Osteocyte (in vitro differentiated cells): ENCODE results near the gene MARCO. TPM values are rescaled to one million over a fixed set of nuclear protein-coding genes. Genes with fewer than 3 reads are reported as not detected.
A peak's percentile ranks its signal among the peaks of the same experiment; 100 is the strongest.
"Not testable (repeated sequence)": the region's sequence is repeated elsewhere in the genome, so short reads cannot be mapped to it uniquely, and the experiment has no call there.

Experiments
- DNase-seq: peaks from one replicate; pipeline ENCODE4 v3.0.0; 2021; ENCODE audit warnings: mixed read lengths; ENCODE audit not compliant: unreplicated experiment; ENCODE audit errors: extremely low spot score
- H3K27ac Mint-ChIP-seq: one replicate; pipeline ENCODE4 v1.8.0; 2021; ENCODE audit warnings: mild to moderate bottlenecking, mixed read lengths; ENCODE audit not compliant: unreplicated experiment
- H3K27me3 Mint-ChIP-seq: one replicate; pipeline ENCODE4 v1.8.0; 2021; ENCODE audit warnings: mixed read lengths; ENCODE audit not compliant: unreplicated experiment
- H3K36me3 Mint-ChIP-seq: one replicate; pipeline ENCODE4 v1.8.0; 2021; ENCODE audit warnings: mixed read lengths; ENCODE audit not compliant: unreplicated experiment
- H3K4me1 Mint-ChIP-seq: one replicate; pipeline ENCODE4 v1.8.0; 2021; ENCODE audit warnings: mixed read lengths; ENCODE audit not compliant: unreplicated experiment
- H3K4me3 Mint-ChIP-seq: one replicate; pipeline ENCODE4 v1.8.0; 2021; ENCODE audit warnings: mild to moderate bottlenecking, moderate library complexity, mixed read lengths; ENCODE audit not compliant: unreplicated experiment
- H3K9me3 Mint-ChIP-seq: one replicate; pipeline ENCODE4 v1.8.0; 2021; ENCODE audit warnings: mixed read lengths; ENCODE audit not compliant: unreplicated experiment
- CTCF ChIP-seq: fragments of 200-600 bp; sonication (generic); IDR thresholded peaks from 2 replicates; pipeline ENCODE4 v1.5.0; 2021; ENCODE audit warnings: antibody characterized with exemption, mild to moderate bottlenecking, moderate library complexity
- total RNA-seq: library from RNA; stranded (reverse); gene quantifications from 2 replicates; pipeline ENCODE4 v1.2.1, GENCODE V29; 2021

Gene MARCO
- total RNA-seq, 1 donor from 2014 or later = not detected

- H3K36me3 Mint-ChIP-seq = no peaks in the 10 kb centered on the region
- H3K27ac Mint-ChIP-seq = no peak overlapping the region
- H3K4me3 Mint-ChIP-seq = no peak overlapping the region
- H3K9me3 Mint-ChIP-seq = peaks cover 7% of the 10 kb centered on the region
- DNase-seq = peak; percentile 51
- no peak for TF ChIP-seq CTCF
- H3K4me1 Mint-ChIP-seq = no peaks in the 10 kb centered on the region
- no peaks in the 10 kb centered on the region for H3K27me3 Mint-ChIP-seq
These were observed 52.2 kb downstream of the MARCO start for GRCh38 chr2:118994172-118994700.

- DNase-seq = peak; percentile 56
- H3K4me1 Mint-ChIP-seq = no peaks in the 10 kb centered on the region
- no peak overlapping the region for H3K4me3 Mint-ChIP-seq
- H3K9me3 Mint-ChIP-seq = peaks cover 7% of the 10 kb centered on the region
- no peaks in the 10 kb centered on the region for H3K36me3 Mint-ChIP-seq
- H3K27ac Mint-ChIP-seq = no peak overlapping the region
- TF ChIP-seq CTCF = no peak
- no peaks in the 10 kb centered on the region for H3K27me3 Mint-ChIP-seq
These were observed 52.8 kb downstream of the MARCO start for GRCh38 chr2:118994778-118995177.

GRCh38 chr2:119003856-119004255 lies 61.9 kb downstream of the MARCO start:
- H3K36me3 Mint-ChIP-seq, H3K27me3 Mint-ChIP-seq, H3K4me3 Mint-ChIP-seq, H3K9me3 Mint-ChIP-seq, H3K4me1 Mint-ChIP-seq, H3K27ac Mint-ChIP-seq: not testable (repeated sequence)
- peak; percentile 62 for DNase-seq

- no peaks in the 10 kb centered on the region for H3K9me3 Mint-ChIP-seq
- H3K4me3 Mint-ChIP-seq = no peak overlapping the region
- no peaks in the 10 kb centered on the region for H3K36me3 Mint-ChIP-seq
- no peak for TF ChIP-seq CTCF
- no peak overlapping the region for H3K27ac Mint-ChIP-seq
- no peaks in the 10 kb centered on the region for H3K27me3 Mint-ChIP-seq
- no peak for DNase-seq
- H3K4me1 Mint-ChIP-seq = no peaks in the 10 kb centered on the region
These were observed 62.6 kb downstream of the MARCO start for GRCh38 chr2:119004602-119005001.

GRCh38 chr2:119005051-119005450 lies 63.1 kb downstream of the MARCO start:
- peak; percentile 66 for DNase-seq
- Mint-ChIP-seq H3K36me3 (no peaks in the 10 kb centered on the region), H3K27ac (no peak overlapping the region), H3K9me3 (no peaks in the 10 kb centered on the region), H3K4me1 (no peaks in the 10 kb centered on the region), H3K4me3 (no peak overlapping the region), H3K27me3 (peaks cover 4% of the 10 kb centered on the region)
- no peak for TF ChIP-seq CTCF

GRCh38 chr2:119005555-119005954 lies 63.6 kb downstream of the MARCO start:
- Mint-ChIP-seq H3K27ac (no peak overlapping the region), H3K4me1 (no peaks in the 10 kb centered on the region), H3K36me3 (no peaks in the 10 kb centered on the region), H3K4me3 (no peak overlapping the region), H3K9me3 (no peaks in the 10 kb centered on the region), H3K27me3 (peaks cover 5% of the 10 kb centered on the region)
- peak; percentile 56 for DNase-seq
- TF ChIP-seq CTCF = no peak
